ENCODE data around the gene ZDHHC1. TPM values are rescaled to one million over a fixed set of nuclear protein-coding genes. Genes with fewer than 3 reads are reported as not detected.

ZDHHC1 gene
- total and polyA plus RNA-seq, 12 donors = 1.3 to 30.0 (median 12.6) TPM

- H3K4me3 ChIP-seq = no peak overlapping the region
- no peak overlapping the region for H3K27ac ChIP-seq
- no peaks in the 10 kb centered on the region for H3K36me3 ChIP-seq (replicated peaks in 1 of 2)
- H3K9me3 ChIP-seq (replicated peaks in 1 of 3) = no peaks in the 10 kb centered on the region
- no peaks in the 10 kb centered on the region for H3K4me1 ChIP-seq (replicated peaks in 1 of 2)
- H3K27me3 ChIP-seq = no peaks in the 10 kb centered on the region
- intact Hi-C loops (cut with DNase I) = no loop called here
- no peak for TF ChIP-seq POLR2A (IDR thresholded peaks at IDR 0.05)
- DNase-seq = no peak
- WGBS, 4 donors = 81 to 86% (median 84%) methylated on average over 6 of the region's 6 CpGs
These were observed 8.4 kb downstream of the ZDHHC1 start for GRCh38 chr16:67407788-67408452.

- WGBS, 4 donors = 89 to 100% (median 95%) methylated on average over 4 to 7 of the region's 7 CpGs
- no peak for DNase-seq
- no peaks in the 10 kb centered on the region for H3K4me1 ChIP-seq (replicated peaks in 1 of 2)
- H3K4me3 ChIP-seq = no peak overlapping the region
- no peaks in the 10 kb centered on the region for H3K36me3 ChIP-seq (replicated peaks in 1 of 2)
- TF ChIP-seq POLR2A (IDR thresholded peaks at IDR 0.05) (no peak), CTCF (IDR thresholded peaks at IDR 0.05) (no peak)
- H3K9me3 ChIP-seq (replicated peaks in 1 of 3) = no peaks in the 10 kb centered on the region
- intact Hi-C loops (cut with DNase I) = no loop called here
- peak overlapping the region in 1 of 5 donors; percentile 23 for H3K27ac ChIP-seq
- no peaks in the 10 kb centered on the region for H3K27me3 ChIP-seq
These were observed 9.0 kb downstream of the ZDHHC1 start for GRCh38 chr16:67407176-67407787.

- Histone ChIP-seq H3K27me3 (no peaks in the 10 kb centered on the region), H3K27ac (peak overlapping the region in 1 of 5 donors; percentile 23), H3K4me3 (no peak overlapping the region), H3K9me3 (replicated peaks in 1 of 3) (no peaks in the 10 kb centered on the region), H3K4me1 (replicated peaks in 1 of 2) (no peaks in the 10 kb centered on the region), H3K36me3 (replicated peaks in 1 of 2) (no peaks in the 10 kb centered on the region)
- no peak for TF ChIP-seq POLR2A (IDR thresholded peaks at IDR 0.05)
- no peak for TF ChIP-seq CTCF (IDR thresholded peaks at IDR 0.05)
- intact Hi-C loops (cut with DNase I) = no loop called here
- WGBS, 4 donors = 77 to 90% (median 84%) methylated on average over 10 to 18 of the region's 18 CpGs
- DNase-seq = no peak
These were observed 9.9 kb downstream of the ZDHHC1 start for GRCh38 chr16:67406111-67406971.

GRCh38 chr16:67405336-67405735 lies 10.9 kb downstream of the ZDHHC1 start:
- intact Hi-C loops (cut with DNase I) = no loop called here
- no peak for DNase-seq
- Histone ChIP-seq H3K27ac (no peak overlapping the region), H3K4me3 (no peak overlapping the region), H3K36me3 (replicated peaks in 1 of 2) (no peaks in the 10 kb centered on the region), H3K4me1 (replicated peaks in 1 of 2) (no peaks in the 10 kb centered on the region), H3K9me3 (replicated peaks in 1 of 3) (no peaks in the 10 kb centered on the region), H3K27me3 (no peaks in the 10 kb centered on the region)
- no peak for TF ChIP-seq POLR2A (IDR thresholded peaks at IDR 0.05)
- TF ChIP-seq CTCF (IDR thresholded peaks at IDR 0.05) = no peak
- 86 to 100% (median 90%) methylated on average over 3 to 8 of the region's 8 CpGs for WGBS, 4 donors
